Neural progenitor cell (in vitro differentiated cells): ENCODE measurements around the gene SGCD.

Experiments
- CTCF ChIP-seq: fragments of 200-600 bp; sonication (generic); IDR thresholded peaks from 2 replicates; pipeline ENCODE4 v1.5.1; 2017; ENCODE audit warnings: antibody characterized with exemption, mild to moderate bottlenecking
- EZH2 ChIP-seq: fragments of 200-600 bp; sonication (generic); IDR thresholded peaks from 2 replicates; pipeline ENCODE4 v1.6.1; 2017; ENCODE audit warnings: antibody characterized with exemption, mild to moderate bottlenecking, moderate library complexity
- EZH2phosphoT487 ChIP-seq: fragments of 200-600 bp; sonication (generic); IDR thresholded peaks from 2 replicates; pipeline ENCODE4 v1.6.1; 2017; ENCODE audit warnings: antibody characterized with exemption

- no peak for TF ChIP-seq CTCF
- TF ChIP-seq EZH2, result no peak
- TF ChIP-seq EZH2phosphoT487, result no peak
Observed at GRCh38 chr5:156393980-156394379, 67.0 kb downstream of the SGCD start.
